Limb (tissue), 2 donors: ENCODE data around the gene CTAGE6.
"Not testable (repeated sequence)": the region's sequence is repeated elsewhere in the genome, so short reads cannot be mapped to it uniquely, and the experiment has no call there.

Experiments
- DNase-seq, 2 donors: peaks; one replicate each; pipeline ENCODE4 v3.0.0-alpha.2; 2016; ENCODE audit errors: extremely low spot score in 2 of 2

Gene CTAGE6

DNA sequence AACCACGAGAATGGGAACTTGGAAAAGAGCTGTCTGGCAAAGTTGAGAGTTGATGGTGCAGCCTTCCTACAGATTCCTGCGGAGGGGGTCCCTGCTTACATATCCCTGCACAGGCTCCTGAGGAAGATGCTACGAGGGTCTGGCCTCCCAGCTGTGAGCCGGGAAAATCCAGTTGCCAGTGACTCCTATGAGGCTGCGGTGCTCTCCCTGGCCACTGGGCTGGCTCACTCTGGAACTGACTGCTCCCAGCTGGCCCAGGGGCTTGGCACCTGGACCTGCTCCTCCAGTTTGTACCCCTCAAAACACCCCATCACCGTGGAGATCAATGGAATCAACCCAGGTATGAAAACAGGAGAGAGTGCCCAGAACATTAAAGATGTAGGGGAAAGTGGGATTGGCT is 37.2 kb downstream of the CTAGE6 start:
- DNase-seq: not testable (repeated sequence)

DNA sequence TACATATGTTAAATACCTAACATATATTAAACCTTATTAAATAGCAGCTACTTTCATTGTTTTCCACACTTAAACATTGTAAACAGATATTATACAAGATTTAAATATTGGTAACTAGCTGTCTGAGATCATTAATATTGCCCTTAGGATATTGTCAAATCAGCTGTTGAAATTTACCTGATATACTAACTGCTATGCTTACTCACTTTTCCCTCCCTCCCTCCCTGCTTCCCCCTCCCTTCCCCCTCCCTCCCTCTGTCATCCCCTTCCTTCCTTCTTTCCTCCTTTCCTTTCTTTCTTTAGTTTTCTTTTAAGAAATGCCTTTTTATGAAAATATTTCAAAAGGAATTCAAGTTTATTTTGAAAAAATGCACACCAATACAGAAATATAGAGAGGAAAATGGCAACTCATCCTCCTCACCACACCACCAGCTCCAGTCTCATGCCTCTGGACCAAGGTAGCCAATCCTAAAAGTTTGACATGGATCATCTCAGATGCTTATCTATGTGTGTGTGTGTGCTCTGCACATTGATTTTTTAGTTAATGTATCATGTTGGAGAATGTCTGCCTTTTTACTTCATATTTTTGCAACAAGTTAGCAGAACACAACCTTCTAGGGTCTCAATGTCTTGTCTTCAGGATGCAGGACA is 41.8 kb downstream of the CTAGE6 start:
- DNase-seq: not testable (repeated sequence)

DNA sequence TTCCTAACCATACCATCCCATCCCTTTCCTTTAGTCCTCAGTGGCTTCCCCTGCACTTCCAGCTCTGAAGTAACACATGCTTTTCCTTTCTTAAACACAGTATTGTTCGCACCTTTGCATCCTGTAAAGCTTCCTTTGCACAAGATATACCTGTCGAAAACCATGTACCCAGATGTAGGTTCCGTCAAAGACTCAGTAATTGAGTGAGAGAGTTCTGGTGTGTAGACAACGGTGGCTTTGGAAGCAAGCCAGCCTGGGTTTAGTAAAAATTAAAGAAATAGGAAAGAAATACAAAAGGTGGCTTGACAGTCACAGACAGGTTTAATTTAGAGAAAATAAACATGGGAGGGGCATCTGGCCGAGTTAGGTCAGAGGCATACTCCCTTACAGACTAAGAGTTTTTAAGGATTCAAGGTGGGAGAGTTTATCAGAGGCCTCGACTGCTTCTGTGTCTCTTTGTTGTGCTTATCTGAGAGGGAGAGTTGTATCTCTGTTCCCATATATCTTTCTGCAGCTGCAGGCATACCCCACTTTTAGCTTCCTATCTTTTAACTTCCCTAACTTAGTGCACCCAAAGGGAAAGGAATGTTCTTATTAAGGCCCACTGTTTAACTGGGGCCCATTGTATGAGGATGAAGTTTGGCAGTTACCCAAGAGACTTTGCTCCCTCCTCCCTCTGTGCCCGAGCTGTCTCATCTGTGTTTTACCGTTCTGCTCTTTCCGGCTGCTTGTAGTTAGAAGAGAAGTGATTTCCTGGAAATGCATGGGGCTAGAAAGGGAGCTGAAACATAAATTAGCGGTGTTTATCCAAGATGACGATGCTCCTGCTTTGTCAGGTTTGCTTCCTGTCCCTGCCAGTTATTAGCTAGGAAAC is 42.7 kb downstream of the CTAGE6 start:
- DNase-seq: not testable (repeated sequence)

DNA sequence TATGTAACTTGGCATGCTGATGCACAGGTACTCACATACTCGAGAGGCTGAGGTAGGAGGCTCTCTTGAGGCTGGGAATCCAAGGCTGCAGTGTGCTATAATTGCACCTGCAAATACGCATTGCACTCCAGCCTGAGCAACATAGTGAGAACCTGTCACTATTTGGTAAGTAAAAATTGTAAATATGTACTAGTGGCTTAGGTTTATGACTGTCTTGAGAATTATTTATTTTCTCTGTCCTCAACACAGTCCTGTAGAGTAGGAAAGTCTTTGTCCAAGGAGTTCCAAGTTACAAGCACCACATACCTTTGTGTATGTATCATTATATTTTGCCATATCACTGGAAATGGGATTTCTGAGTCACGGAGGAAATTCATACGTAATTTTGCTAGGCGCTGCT is 45.1 kb downstream of the CTAGE6 start:
- DNase-seq: not testable (repeated sequence)

DNA sequence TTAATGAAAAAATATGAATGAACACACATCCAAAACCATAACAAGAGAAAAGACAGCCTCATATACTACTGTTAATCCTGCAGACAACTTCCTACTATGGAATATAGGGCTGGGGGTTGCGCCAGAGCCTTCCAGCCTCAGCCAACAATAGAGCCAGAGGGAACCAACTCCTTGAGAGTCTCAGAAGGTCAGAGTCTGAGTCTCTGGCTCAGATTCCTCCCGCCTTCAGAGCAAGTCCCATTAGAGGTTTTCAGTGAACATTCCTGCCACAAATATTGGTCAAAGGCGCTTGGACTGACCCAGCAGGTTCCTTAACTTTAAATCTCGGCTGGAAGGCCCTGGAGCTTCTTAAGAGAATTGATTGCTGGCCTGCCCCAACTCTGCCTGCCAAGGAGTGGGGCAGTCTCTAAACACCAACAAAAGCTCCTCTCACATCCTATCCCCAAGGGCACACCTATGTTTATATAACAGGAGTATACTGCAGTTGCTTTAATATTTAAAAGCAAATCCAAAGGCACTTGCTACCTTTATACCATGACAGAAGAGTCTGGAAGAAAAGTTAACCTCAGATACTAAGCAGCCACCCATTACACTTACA is 45.7 kb downstream of the CTAGE6 start:
- DNase-seq: not testable (repeated sequence)

DNA sequence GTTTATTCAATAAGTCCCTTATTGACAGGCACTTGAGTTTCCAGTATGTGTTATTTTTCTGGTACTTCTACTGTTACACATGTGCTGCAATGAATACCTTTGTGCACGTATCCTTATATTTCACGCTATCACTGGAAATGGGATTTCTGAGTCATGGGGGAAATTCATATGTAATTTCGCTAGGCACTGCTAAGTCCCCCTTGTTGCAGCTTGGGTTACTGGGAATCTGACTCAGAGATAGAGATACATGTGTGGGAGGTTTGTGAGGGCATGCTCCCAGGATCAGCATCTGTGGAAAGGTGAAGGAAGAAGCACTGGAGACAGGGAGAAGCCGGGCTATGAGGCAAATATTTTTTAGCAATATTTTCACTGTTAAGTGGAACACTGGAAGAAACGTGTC is 47.6 kb downstream of the CTAGE6 start:
- not testable (repeated sequence) for DNase-seq
